ENCODE measurements around the gene ADAMTS9. TPM values are rescaled to one million over a fixed set of nuclear protein-coding genes. Genes with fewer than 3 reads are reported as not detected.

Gene ADAMTS9
- polyA plus RNA-seq, 1 donor from 2014 or later: 0.32 TPM

DNA sequence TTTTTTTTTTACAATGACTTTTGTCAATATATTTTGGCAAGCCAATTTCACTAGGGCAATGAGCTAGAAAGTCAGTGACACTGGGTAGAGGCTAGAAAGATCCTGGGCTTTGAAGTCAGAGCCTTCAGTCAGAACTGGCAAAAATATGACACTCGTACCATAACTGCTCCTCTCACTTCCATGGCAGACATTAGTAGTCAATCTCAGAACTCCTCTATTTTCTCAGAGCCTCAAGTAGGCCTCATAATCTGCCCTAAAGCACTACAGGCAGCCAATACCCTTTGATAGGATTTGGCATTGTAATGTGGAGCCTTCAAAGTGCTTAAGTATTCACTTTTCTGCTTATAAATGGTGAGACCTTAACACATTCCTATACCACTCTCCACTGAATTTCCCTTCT is 67.8 kb downstream of the ADAMTS9 start:
- H3K9me2 ChIP-seq (ENCODE audit: insufficient read depth, low read length): no peaks in the 10 kb centered on the region

DNA sequence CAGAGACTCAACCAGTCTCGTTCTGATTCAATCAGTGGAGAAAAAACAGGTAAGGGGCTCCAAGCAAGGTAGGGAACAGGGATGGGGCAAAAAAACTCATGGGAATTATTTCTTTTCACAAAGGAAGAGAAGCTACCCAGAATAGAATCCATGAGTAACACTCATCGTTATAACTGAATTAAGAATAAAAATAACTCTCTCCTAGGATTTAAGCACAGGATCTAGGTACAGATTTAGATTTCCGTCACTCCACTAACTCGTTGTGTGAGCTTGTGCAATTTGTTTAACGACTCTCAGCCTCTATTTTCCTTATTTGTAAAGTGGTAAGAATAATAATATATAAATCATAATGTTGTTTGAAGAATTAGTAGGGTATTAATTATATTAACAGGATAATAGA is 68.6 kb downstream of the ADAMTS9 start:
- no peak overlapping the region for H3K4me2 ChIP-seq (ENCODE audit: low read length)
- H4K20me1 ChIP-seq (ENCODE audit: insufficient read depth): no peaks in the 10 kb centered on the region
- no peaks in the 10 kb centered on the region for H3K9me2 ChIP-seq (ENCODE audit: insufficient read depth, low read length)
- TF ChIP-seq SMC3 (conservative IDR thresholded peaks at IDR 0.05; ENCODE audit: poor library complexity): no peak
- no peak for TF ChIP-seq TAF1 (IDR thresholded peaks at IDR 0.05; ENCODE audit: low read depth)
- TF ChIP-seq, protein P1, sequence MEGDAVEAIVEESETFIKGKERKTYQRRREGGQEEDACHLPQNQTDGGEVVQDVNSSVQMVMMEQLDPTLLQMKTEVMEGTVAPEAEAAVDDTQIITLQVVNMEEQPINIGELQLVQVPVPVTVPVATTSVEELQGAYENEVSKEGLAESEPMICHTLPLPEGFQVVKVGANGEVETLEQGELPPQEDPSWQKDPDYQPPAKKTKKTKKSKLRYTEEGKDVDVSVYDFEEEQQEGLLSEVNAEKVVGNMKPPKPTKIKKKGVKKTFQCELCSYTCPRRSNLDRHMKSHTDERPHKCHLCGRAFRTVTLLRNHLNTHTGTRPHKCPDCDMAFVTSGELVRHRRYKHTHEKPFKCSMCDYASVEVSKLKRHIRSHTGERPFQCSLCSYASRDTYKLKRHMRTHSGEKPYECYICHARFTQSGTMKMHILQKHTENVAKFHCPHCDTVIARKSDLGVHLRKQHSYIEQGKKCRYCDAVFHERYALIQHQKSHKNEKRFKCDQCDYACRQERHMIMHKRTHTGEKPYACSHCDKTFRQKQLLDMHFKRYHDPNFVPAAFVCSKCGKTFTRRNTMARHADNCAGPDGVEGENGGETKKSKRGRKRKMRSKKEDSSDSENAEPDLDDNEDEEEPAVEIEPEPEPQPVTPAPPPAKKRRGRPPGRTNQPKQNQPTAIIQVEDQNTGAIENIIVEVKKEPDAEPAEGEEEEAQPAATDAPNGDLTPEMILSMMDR (IDR thresholded peaks at IDR 0.05; ENCODE audit: poor library complexity, severe bottlenecking): no peak
- TF ChIP-seq REST (IDR thresholded peaks at IDR 0.05; ENCODE audit: borderline replicate concordance): no peak
- no peak for TF ChIP-seq POLR2AphosphoS5 (IDR thresholded peaks at IDR 0.05)
- no peak for TF ChIP-seq EP300 (conservative IDR thresholded peaks at IDR 0.05; ENCODE audit: poor library complexity, severe bottlenecking)
- TF ChIP-seq EZH2 (IDR thresholded peaks at IDR 0.05; ENCODE audit: borderline replicate concordance, insufficient read depth, low read length, poor library complexity, severe bottlenecking): no peak
- no peak for TF ChIP-seq MXI1 (conservative IDR thresholded peaks at IDR 0.05; ENCODE audit: poor library complexity, severe bottlenecking)
- TF ChIP-seq RAD21 (conservative IDR thresholded peaks at IDR 0.05): no peak
- H3K27ac ChIP-seq (ENCODE audit: low read length): no peak overlapping the region
- H3K36me3 ChIP-seq (ENCODE audit: insufficient read depth, low read length): no peaks in the 10 kb centered on the region
- H3K27me3 ChIP-seq (ENCODE audit: insufficient read depth, low read depth, low read length): no peaks in the 10 kb centered on the region
- H3K79me2 ChIP-seq (replicated peaks; ENCODE audit: insufficient read depth, low read length): no peaks in the 10 kb centered on the region
- no peaks in the 10 kb centered on the region for H3K9me3 ChIP-seq (ENCODE audit: low read length)
- no peak overlapping the region for H3K9ac ChIP-seq (ENCODE audit: low read length)
- no peaks in the 10 kb centered on the region for H3F3A ChIP-seq (ENCODE audit: insufficient read depth, low read length, poor library complexity, severe bottlenecking)
- no peak overlapping the region for H2AFZ ChIP-seq (ENCODE audit: low read depth, low read length)
- no peak overlapping the region for H3K4me3 ChIP-seq (ENCODE audit: low read length)

More for the DNA sequence above, 67.8 kb downstream of the ADAMTS9 start:
- H3K79me2 ChIP-seq (replicated peaks; ENCODE audit: insufficient read depth, low read length): no peaks in the 10 kb centered on the region
- H3K9ac ChIP-seq (ENCODE audit: low read length): no peak overlapping the region
- H3K36me3 ChIP-seq (ENCODE audit: insufficient read depth, low read length): no peaks in the 10 kb centered on the region
- H3K4me2 ChIP-seq (ENCODE audit: low read length): no peak overlapping the region
- no peaks in the 10 kb centered on the region for H3F3A ChIP-seq (ENCODE audit: insufficient read depth, low read length, poor library complexity, severe bottlenecking)
- no peaks in the 10 kb centered on the region for H3K27me3 ChIP-seq (ENCODE audit: insufficient read depth, low read depth, low read length)
- H2AFZ ChIP-seq (ENCODE audit: low read depth, low read length): no peak overlapping the region
- no peaks in the 10 kb centered on the region for H4K20me1 ChIP-seq (ENCODE audit: insufficient read depth)
- no peak overlapping the region for H3K27ac ChIP-seq (ENCODE audit: low read length)
- TF ChIP-seq EZH2 (IDR thresholded peaks at IDR 0.05; ENCODE audit: borderline replicate concordance, insufficient read depth, low read length, poor library complexity, severe bottlenecking) (no peak), MXI1 (conservative IDR thresholded peaks at IDR 0.05; ENCODE audit: poor library complexity, severe bottlenecking) (no peak), SMC3 (conservative IDR thresholded peaks at IDR 0.05; ENCODE audit: poor library complexity) (no peak), EP300 (conservative IDR thresholded peaks at IDR 0.05; ENCODE audit: poor library complexity, severe bottlenecking) (no peak), TAF1 (IDR thresholded peaks at IDR 0.05; ENCODE audit: low read depth) (no peak)
- H3K9me3 ChIP-seq (ENCODE audit: low read length): no peaks in the 10 kb centered on the region
- no peak overlapping the region for H3K4me3 ChIP-seq (ENCODE audit: low read length)
